HG02588 (cell line): ENCODE results near the gene CELA2B.
"Not testable (repeated sequence)": the region's sequence is repeated elsewhere in the genome, so short reads cannot be mapped to it uniquely, and the experiment has no call there.

Experiments used
- ATAC-seq: cut with Tn5 transposase; IDR thresholded peaks from one replicate; pipeline ENCODE4 v1.9.1; 2021; ENCODE audit warnings: mild to moderate bottlenecking, moderate library complexity; ENCODE audit not compliant: unreplicated experiment

Gene CELA2B

DNA sequence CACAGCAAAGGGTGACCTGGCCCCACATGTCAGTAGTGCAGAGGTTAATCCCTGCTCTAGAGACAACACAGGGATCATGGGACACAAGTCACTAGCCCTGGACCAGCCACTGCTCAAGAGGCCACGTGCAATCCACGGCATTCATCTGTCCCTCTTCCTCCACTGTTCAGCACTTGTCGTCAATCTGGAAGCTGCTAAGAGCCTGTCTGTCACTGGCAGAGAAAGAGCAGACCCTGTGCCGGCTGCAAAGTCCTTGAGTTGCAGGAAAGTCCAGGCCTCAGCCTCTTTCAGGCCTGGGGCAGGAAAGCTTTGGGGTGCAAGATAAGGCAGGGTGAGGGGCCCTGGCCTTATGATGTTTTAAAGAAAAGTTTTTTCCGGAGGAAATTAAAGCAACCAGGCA lies 16.7 kb downstream of the CELA2B start:
- ATAC-seq: no peak

DNA sequence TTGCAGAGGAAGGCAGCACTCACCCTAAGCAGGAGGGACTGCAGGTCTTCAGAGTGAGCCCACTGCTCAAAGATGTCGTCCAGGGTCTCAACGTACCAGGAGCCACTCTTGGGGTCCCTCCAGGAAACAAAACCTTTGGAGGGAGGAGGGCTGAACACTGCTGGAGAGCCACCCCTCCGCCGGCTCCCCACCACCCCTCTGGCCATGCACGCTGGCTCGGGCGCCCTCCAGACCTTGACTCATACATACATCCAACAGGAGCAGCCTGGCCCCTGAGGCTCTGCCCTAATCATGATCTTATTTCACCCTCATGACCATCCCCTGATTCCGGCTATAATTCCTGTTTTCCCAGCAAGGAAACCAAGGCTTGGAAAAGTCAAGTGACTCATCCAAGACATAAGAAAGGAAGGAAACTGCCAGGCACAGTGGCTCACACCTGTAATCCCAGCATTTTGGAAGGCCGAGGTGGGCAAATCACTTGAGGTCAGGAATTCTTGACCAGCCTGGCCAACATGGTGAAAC lies 18.0 kb downstream of the CELA2B start:
- ATAC-seq: no peak

DNA sequence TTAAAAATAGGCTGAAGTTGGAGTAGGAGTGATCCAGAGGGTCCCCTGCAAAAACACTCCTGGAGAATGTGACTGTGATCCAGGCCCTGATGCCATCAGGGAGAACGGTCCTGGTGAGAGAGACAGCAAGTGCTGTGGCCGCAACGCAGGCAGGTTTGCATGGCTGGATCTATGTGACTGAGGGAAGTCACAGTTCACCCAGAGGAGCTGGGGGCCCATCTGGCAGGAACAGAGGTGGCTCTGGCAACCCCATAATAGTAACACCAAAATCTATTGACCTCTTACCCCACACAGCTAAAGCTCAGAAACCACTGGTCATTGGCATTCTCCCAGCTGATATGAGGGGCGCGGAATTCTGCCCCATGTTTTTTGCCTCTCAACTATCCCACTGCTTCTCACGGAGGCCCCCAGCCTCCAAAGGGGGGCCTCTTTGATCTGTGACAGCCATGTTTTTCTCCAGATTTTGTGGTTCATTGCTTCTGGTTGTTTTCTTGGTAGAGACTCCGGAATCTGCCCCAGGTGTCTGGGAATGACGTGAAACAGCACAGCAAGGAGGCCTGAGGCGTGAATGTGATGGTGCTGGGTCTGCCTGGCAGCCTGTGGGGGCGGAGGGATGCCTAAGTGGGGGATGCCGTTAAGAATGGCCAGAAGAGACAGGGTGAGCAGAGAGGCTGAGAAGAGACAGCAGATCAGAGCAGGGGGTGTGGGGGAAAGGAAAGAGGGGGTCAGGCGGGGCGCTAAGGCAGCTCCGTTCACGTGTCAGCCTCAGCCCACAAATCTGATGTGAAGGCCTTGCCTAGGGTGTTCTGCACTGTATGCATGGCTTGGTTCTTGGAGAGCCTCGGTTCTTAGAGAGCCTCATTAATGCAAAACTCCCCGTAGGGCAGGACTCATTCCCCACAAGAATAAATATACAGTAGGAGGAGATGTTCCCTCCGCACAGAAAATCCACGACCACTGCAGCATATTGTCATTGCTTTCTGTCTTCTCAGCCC lies 24.6 kb downstream of the CELA2B start:
- no peak for ATAC-seq

DNA sequence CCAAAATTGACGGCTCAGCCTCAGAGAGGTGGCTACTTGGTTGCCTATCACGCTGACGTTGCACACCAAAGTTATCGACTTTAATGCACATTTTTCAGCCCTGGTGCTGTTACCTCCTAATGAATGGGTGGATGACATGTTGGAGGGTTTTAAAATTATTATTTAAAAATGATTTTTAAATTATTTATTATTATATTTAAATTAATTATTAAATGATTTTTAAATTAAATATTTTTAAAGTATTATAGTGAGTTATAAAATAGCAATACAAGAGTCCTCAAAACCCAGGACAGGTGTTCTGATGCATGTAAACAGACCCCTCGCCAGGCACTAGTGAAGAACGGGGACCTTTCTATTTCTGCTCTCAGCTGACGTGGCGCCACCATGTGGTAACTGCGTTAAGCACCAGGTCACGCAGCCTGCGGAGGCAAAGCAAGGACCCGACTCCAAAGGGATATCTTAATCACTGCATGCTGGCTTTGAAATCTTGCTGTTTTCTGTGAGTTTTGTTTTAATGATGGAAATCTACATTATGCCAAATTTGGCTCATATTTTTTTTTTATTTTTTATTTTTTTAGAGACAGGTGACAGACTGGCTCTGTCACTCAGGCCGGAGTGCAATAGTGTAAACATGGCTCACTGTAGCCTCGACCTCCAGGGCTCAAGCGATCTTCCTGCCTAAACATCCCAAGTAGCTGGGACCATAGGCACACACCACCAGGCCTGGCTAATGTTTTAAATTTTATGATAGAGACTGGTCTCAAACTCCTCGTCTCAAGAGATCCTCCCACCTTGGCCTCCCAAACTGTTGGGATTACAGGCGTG lies 25.5 kb downstream of the CELA2B start:
- ATAC-seq: no peak

DNA sequence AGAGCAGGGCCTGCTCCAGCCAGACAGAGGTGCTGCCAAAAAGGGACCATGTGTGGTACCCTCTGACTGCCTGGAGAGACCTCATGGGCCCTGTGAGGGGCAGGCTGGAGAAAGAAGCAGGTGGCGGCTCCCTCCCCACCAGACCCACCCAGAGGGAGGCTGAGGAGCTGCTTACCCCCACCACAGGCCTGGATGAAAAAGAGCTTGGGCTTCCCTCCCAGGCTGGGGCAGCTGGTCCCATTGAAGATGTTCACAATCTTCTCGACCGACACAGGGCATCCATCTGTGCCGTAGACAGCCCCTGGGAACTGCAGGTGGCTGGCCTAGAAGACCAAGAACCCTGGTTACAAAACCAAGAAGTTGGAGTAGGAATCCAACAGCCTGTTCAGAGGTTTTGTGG lies 28.5 kb downstream of the CELA2B start:
- no peak for ATAC-seq

DNA sequence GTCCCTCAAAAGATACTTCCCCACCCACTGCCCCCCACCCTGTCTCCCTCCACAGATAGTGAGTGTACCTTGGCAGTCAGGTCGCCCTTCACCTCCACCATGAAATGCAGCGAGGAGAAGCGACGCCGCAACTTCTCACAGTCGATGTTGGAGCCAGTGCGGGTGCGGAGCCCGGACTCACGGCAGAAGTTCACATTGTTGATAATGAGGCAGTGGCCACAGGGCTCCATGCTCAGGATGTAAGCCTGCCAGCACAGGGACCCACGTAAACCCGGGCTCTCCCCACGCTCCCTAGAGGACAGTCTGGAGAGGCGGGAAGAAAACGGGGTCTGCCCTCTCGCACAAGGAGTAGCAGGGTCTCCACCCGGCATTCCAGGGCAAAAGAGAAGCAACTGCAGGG lies 30.9 kb downstream of the CELA2B start:
- ATAC-seq: no peak

DNA sequence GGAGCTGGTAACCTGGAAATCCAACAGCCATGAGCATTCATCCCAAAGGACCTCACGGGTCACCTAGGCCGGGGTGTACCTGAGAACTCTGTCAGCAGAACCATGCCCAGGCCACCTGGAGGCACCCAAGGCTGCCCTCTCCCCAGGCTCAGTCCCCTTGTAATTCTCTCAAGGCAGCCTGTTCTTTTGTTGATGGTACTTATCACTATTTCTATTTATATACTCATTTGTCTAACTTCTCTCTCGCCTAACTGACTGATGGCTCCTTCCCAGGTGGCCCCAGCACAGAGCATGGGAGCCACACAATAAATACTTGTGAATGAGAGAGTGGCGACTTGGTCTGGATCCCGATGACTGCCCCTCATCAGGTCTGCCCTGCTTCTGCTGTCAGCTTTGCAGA lies 31.4 kb downstream of the CELA2B start:
- no peak for ATAC-seq

DNA sequence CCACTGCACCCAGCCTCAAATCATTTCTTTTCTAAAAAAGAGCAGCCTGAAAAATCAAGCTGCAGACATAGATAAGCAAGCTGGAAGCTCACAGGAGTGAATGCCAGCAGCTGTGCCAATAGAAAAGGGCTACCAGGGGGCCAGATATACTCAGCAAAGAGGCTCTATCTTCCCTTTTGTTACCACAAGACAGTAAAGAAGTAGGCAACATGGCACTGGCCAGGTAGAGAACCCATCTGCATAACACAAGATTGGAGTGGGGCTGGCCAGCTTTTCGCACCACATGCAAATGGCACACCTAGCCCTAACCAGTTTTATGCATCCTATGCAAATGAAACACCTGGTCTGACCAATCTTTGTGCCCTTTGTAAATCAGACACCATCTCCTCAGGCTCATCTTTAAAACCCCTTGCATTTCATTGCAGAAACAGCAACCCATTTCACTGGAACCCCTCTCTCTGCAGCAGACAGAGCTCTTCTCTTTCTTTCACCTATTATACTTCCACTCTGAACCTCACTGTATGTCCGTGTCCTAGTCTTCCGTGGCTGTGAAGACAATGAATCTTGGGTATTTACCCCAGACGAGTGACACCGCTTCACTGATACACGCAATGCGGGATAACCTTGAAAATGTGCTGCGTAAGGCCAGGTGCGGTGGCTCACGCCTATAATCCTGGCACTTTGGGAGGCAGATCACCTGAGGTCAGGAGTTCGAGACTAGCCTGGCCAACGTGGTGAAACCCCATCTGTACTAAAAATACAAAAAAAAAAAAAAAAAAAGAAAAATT lies 33.0 kb downstream of the CELA2B start:
- ATAC-seq: no peak

DNA sequence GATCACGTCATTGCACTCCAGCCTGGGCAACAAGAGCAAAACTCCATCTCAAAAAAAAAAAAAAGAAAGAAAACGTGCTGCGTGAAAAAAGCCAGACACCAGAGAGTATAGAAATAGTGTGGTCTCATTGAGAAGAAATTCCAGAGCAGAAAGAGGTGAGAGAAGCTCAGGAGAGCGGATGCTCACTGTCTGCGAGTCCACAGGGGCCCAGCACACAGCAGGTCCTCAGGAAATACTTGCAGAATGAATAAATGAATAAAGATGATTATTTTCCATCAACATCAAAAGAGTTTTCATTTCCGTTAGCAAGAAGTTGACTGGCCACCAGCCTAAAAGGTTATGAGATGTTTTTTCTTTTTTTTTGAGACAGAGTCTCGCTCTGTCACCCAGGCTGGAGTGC lies 33.7 kb downstream of the CELA2B start:
- ATAC-seq: no peak

DNA sequence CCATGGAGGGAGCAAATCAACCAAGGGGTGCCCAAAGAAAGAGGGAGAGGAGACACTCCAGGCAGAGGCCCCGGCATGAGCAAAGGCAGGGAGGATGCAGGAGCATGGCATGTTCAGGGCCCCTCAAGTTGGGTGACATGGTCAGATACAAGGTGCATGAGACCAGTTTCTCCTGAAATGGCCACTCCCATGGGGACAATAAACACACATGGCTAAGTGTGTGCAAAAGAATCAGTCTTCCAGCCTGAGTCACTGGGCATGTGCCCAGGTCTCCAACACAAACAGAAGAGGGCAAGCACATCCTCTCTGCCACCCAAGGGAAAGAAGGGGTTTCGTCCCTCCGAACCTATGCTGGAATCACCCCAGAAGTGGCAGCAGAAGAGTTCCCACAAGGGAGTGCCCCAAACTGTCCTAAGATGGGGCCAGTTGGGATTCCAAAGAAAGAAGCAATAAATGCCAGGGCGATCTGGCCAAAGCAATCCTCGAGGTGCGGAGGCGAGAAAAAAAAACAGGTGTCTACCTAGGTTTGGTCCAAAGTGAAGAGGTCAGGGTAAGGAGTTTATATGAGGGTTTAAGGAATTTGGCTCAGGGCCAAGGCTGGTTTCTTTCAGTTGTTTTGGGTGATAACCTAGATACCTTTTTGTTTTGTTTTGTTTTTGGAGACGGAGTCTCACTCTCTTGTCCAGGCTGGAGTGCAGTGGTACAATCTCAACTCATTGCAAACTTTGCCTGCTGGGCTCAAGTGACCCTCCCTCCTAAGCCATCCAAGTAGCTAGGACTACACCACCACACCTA lies 34.9 kb downstream of the CELA2B start:
- ATAC-seq: no peak

DNA sequence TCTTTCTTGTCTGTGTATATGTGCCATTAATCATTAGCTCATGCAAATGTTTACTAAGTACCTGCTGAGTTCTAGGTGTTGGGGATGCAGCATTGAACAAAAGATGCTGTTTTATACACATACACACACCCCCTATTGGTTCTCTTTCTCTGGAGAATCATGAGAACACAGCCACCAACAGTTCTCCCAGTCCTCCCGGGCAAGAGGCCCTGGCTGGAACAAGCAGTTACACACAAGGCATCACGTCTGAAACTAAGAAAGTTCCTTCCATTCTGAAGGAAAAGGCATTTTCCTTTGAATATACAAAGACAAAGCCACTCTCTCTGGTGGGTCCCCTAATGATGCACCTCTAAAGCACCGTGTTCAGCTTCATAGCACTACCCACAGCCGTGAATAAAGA lies 37.3 kb downstream of the CELA2B start:
- no peak for ATAC-seq

DNA sequence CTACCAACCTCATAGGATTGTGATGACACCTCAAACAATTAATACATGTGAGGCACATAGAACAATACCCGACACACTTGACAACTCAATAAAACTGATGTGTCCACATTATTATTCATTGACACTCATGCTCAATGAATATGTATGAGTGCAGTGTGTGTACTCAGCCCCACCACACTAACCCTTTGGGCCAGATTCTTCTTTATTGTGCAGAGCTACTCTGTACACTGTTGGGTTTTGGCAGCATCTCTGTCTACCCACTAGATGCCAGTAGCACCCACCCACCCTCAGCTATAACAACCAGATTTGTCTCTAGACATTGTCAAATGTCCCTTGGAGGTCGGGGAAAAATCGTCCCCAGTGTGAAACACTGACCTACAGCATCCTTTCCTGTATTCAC lies 38.0 kb downstream of the CELA2B start:
- ATAC-seq: no peak

DNA sequence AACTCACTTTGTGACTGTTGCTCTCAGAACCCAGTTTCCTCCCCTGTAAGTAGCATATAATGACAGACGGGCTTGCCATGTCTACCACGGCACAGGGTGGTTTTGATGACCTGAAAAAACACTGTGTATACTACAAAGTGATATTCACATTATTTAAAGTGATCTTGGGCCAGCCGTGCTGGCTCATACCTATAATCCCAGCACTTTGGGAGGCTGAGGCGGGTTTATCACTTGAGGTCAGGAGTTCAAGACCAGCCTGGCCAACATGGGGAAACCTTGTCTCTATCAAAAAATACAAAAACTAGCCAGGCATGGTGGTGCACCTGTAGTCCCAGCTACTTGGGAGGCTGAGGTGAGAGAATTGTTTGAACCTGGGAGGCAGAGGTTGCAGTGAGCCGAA lies 38.7 kb downstream of the CELA2B start:
- ATAC-seq: not testable (repeated sequence)

DNA sequence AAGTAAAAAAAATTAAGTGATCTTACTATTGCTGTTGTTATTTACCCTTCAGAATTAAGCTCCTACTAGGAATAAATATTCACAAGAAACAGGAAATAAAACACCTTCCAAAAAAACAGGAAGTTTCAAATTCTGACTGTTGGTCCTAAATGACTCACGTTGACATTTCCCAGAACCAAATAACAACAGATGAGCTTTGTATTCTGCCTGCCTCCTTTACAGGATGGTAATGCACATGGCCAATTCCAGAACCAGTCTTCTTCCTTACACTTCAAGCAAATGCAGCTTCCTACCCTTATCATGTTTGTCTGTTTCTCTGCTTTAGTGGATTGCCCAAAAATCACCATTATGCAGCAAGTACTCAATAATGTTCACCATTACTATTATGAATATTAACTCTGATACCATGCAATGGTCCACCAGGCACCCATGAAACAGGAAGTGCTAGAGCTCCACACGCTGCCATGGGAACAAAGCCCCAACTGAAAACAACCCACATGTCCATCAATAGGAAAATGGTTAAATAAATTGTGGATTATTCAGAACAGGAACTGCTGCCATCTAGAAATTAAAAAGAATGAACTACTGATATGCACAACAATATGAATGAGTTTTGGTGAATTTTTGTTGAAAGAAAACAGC lies 39.2 kb downstream of the CELA2B start:
- no peak for ATAC-seq

DNA sequence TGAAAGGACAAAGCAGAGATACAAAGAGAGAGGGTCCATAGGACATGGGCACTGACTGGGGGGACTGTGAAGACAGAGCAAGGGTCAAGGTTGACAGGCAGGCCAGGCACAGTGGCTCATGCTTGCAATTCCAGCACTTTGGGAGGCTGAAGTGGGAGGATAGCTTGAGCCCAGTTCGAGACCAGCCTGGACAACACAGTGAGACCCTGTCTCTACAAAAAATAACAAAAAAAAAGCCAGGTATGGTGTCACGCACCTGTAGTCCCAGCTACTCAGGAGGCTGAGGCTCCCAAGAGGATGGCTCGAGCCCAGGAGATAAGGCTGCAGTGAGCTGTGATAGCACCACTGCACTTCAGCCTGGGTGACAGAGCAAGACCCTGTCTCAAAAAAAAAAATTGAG lies 43.7 kb downstream of the CELA2B start:
- ATAC-seq: no peak

DNA sequence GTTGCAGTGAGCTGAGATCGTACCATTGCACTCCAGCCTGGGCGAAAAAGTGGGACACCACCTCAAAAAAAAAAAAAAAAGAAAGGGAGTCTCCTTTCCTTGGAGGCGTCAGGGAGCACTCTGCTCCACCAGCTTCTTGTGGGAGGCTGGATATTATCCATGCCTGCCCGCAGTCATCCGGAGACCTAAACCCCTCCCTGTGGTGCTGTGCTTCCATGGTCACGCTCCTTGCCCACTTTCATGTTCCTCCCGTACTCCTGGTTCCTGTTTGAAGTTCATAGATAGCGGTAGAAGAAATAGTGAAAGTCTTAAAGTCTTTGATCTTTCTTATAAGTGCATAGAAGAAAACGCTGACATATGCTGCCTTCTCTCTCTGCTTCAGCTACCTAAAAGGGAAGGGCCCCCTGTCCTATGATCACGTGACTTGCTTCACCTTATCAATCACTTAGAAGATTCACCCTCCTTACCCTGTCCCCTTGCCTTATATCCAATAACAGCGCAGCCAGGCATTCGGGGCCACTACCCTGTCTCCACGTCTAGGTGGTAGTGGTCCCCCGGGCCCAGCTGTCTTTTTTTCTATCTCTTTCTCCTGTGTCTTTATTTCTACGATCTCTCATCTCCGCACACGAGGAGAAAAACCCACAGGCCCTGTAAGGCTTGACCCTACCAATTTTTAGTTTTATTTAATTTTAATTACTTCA lies 45.5 kb downstream of the CELA2B start:
- not testable (repeated sequence) for ATAC-seq

DNA sequence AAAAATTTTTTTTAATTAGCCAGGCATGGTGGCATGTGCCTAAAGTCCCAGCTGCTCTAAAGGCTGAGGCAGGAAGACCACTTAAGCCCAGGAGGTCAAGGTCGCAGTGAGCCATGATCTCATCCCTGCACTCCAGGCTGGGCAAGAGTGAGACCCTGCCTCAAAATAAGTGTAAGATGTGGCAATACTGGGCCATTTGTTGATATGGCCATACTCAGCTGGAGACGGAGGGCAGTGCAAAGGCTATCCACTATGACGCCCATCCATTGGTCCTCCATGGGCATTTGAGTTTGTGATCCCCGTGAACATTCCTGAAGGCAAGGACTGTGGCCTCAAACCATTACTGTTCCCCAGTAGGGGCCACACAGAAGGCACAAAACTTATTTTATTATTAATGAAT lies 46.6 kb downstream of the CELA2B start:
- ATAC-seq: no peak

DNA sequence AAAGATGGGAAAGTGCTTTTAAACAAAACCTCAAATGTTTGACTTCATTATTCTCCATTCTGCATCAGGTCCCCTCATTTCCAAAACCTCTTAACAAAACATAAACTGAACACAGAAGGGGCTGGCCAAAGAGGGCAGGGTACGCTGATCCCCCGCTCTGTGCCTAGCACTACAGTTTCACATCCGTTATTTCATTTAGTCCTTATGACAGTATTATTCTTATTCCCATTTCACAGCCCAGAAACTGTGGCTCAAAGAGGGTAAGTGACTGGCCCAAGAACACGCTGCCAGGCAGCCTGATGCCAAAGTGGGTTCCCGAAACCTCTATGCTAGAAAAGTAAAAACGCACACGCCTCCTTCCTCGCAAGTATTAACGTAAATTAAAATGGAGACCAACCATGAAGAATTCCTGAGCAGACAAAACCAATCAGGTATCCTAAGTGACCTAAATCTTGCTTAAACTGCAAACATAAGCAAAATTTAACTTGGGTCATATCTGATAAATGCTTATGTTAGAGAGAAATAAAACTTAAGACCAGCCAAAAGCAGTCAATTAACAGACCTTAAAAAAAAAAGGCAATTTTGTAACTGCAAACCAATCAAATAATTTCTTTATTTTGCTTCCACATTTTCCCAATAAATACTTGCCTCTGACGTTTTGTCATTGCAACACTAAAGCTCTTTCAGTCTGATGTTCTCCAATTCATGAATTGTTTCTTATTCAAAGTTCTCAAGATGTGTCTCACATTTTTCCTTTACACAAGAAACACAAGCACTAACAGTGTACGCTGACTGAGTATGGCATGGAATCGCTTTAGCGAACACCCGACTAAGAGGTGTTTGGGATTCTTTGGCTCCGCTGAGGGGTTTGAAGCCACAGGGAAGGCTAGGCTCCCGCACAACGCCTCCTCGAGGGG lies 47.5 kb downstream of the CELA2B start:
- ATAC-seq: no peak
